Measurements from ENCODE around the gene RIPPLY1.

- TF ChIP-seq THRB (CRISPR knock-in tag; conservative IDR thresholded peaks at IDR 0.05), result no peak
- TF ChIP-seq HMG20B (CRISPR knock-in tag; IDR thresholded peaks at IDR 0.05), result no peak
- no peak for TF ChIP-seq TAF1 (IDR thresholded peaks at IDR 0.05; ENCODE audit: control insufficient read depth, extremely low read depth, insufficient read depth, low read length, severe bottlenecking)
- TF ChIP-seq, protein P1, sequence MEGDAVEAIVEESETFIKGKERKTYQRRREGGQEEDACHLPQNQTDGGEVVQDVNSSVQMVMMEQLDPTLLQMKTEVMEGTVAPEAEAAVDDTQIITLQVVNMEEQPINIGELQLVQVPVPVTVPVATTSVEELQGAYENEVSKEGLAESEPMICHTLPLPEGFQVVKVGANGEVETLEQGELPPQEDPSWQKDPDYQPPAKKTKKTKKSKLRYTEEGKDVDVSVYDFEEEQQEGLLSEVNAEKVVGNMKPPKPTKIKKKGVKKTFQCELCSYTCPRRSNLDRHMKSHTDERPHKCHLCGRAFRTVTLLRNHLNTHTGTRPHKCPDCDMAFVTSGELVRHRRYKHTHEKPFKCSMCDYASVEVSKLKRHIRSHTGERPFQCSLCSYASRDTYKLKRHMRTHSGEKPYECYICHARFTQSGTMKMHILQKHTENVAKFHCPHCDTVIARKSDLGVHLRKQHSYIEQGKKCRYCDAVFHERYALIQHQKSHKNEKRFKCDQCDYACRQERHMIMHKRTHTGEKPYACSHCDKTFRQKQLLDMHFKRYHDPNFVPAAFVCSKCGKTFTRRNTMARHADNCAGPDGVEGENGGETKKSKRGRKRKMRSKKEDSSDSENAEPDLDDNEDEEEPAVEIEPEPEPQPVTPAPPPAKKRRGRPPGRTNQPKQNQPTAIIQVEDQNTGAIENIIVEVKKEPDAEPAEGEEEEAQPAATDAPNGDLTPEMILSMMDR (IDR thresholded peaks at IDR 0.05 in 2 of 3, conservative IDR thresholded peaks at IDR 0.05 in 1 of 3; ENCODE audit: insufficient read depth in 2 of 3, low read depth in 1 of 3, low read length in 3 of 3), result peak; percentile 45 to 68 (median 53)
- no peak for TF ChIP-seq NR2C2 (CRISPR knock-in tag; IDR thresholded peaks at IDR 0.05)
- TF ChIP-seq NR2C2 (tag; IDR thresholded peaks at IDR 0.05), result no peak
- TF ChIP-seq GATAD2B (IDR thresholded peaks at IDR 0.05; ENCODE audit: borderline replicate concordance), result no peak
- TF ChIP-seq GABPA (tag; conservative IDR thresholded peaks at IDR 0.05; ENCODE audit: low read depth), result no peak
Measured at GRCh38 chrX:106862972-106863688, 40.0 kb downstream of the RIPPLY1 start.
